Endothelial cell of umbilical vein (primary cell): Measurements from ENCODE around the gene RNGTT. TPM values are rescaled to one million over a fixed set of nuclear protein-coding genes. Genes with fewer than 3 reads are reported as not detected.

ENCODE experiments used
- BruUV-seq: library from RNA; stranded (reverse); fragments of 400-500 nt; replicated peaks from 2 replicates; lab custom pipeline; 2021; lab: Mats Ljungman, UMichigan
- CTCF ChIA-PET: fragments of 300-600, 350-600 bp; sonication (Branson Sonifier 250); formaldehyde crosslinking; loops from one replicate; lab custom pipeline; 2021; ENCODE audit warnings: antibody characterized with exemption, inconsistent platforms; lab: Charles Lee
- POLR2A ChIA-PET: fragments of 300-600, 350-600 bp; sonication (Branson Sonifier 250); formaldehyde crosslinking; loops from one replicate; lab custom pipeline; 2021; ENCODE audit warnings: antibody characterized with exemption, inconsistent platforms; lab: Charles Lee
- DNase-seq: peaks from one replicate; pipeline ENCODE4 v3.0.0-alpha.2; 2011; ENCODE audit warnings: low read depth, low spot score
- FAIRE-seq: peaks from 2 replicates; lab custom pipeline; 2011; peaks lifted over from hg19 to GRCh38; lab: Jason Lieb, UNC
- H2AFZ ChIP-seq: 2 replicates; pipeline ENCODE4 v1.6.0; 2012; ENCODE audit warnings: low read depth, low read length, control low read depth, inconsistent platforms
- H3K27ac ChIP-seq: 2 replicates; pipeline ENCODE4 v1.5.1; 2011; ENCODE audit warnings: low read depth, mild to moderate bottlenecking, control low read depth, low read length, moderate library complexity; ENCODE audit not compliant: insufficient read depth
- H3K27me3 ChIP-seq, 2 experiments: 2 replicates each; pipeline versions ENCODE4 v1.6.0 to v1.6.1; 2011; ENCODE audit warnings: low read length in 2 of 2, mixed read lengths in 1 of 2; ENCODE audit not compliant: control insufficient read depth in 2 of 2, insufficient read depth in 2 of 2
- H3K36me3 ChIP-seq, 2 experiments: 2 replicates in 1 of 2; 3 replicates in 1 of 2; pipeline ENCODE4 v1.5.1; 2011; ENCODE audit warnings: low read length in 2 of 2, mild to moderate bottlenecking in 1 of 2, moderate library complexity in 1 of 2; ENCODE audit not compliant: control insufficient read depth in 2 of 2, insufficient read depth in 2 of 2; ENCODE audit errors: extremely low read depth in 1 of 2
- H3K4me1 ChIP-seq: 3 replicates; pipeline ENCODE4 v1.5.1; 2011; ENCODE audit warnings: mild to moderate bottlenecking, low read length; ENCODE audit not compliant: control insufficient read depth, insufficient read depth; ENCODE audit errors: extremely low read depth
- H3K4me2 ChIP-seq: 2 replicates; pipeline ENCODE4 v1.6.1; 2011; ENCODE audit warnings: low read length, control low read depth, mixed read lengths; ENCODE audit not compliant: insufficient read depth
- H3K4me3 ChIP-seq, 3 experiments: fragments of 200-600 bp in 1 of 3; sonication (generic), shearing (Covaris generic) in 1 of 3; replicated peaks in 1 of 3; 2 replicates each; pipeline ENCODE4 v1.5.1; 2011 to 2016; ENCODE audit warnings: control low read depth in 3 of 3, low read length in 3 of 3, mild to moderate bottlenecking in 2 of 3, inconsistent platforms in 1 of 3, low read depth in 1 of 3, moderate library complexity in 1 of 3; ENCODE audit not compliant: insufficient read depth in 1 of 3
- H3K79me2 ChIP-seq: 2 replicates; pipeline ENCODE4 v1.6.0; 2012; ENCODE audit warnings: low read length, inconsistent platforms; ENCODE audit not compliant: control insufficient read depth, insufficient read depth
- H3K9ac ChIP-seq: replicated peaks from 2 replicates; pipeline ENCODE3; 2011; ENCODE audit warnings: low read length, control low read depth; ENCODE audit not compliant: insufficient read depth; ENCODE audit errors: extremely low read depth
- H3K9me1 ChIP-seq: replicated peaks from 3 replicates; pipeline ENCODE4 v1.6.0; 2011; ENCODE audit warnings: mild to moderate bottlenecking, low read length; ENCODE audit not compliant: control insufficient read depth, insufficient read depth; ENCODE audit errors: extremely low read depth
- H3K9me3 ChIP-seq: replicated peaks from 2 replicates; pipeline ENCODE4 v1.5.1; 2012; ENCODE audit warnings: low read length, inconsistent platforms; ENCODE audit not compliant: control insufficient read depth, insufficient read depth
- H4K20me1 ChIP-seq: replicated peaks from 2 replicates; pipeline ENCODE3; 2011; ENCODE audit warnings: mild to moderate bottlenecking, low read length; ENCODE audit not compliant: control insufficient read depth, insufficient read depth; ENCODE audit errors: extremely low read depth
- EZH2 ChIP-seq: IDR thresholded peaks from 2 replicates; pipeline ENCODE4 v1.6.1; 2012; ENCODE audit warnings: borderline replicate concordance, low read depth, mild to moderate bottlenecking, moderate library complexity, low read length, inconsistent platforms; ENCODE audit not compliant: severe bottlenecking
- FOS ChIP-seq: IDR thresholded peaks from 2 replicates; pipeline ENCODE4 v1.6.1; 2011; ENCODE audit warnings: mild to moderate bottlenecking, low read length, moderate library complexity, borderline replicate concordance; ENCODE audit not compliant: insufficient read depth
- GATA2 ChIP-seq: IDR thresholded peaks from 2 replicates; pipeline ENCODE4 v1.7.0; 2011; ENCODE audit warnings: low read depth, mild to moderate bottlenecking, moderate library complexity, mixed read lengths, low read length; ENCODE audit not compliant: insufficient read length, insufficient read depth
- JUN ChIP-seq: IDR thresholded peaks from 2 replicates; pipeline ENCODE4 v1.6.1; 2011; ENCODE audit warnings: borderline replicate concordance, low read depth; ENCODE audit not compliant: insufficient read length, insufficient read depth
- MYC ChIP-seq: IDR thresholded peaks from one replicate; pipeline ENCODE4 v1.6.1; 2011; ENCODE audit warnings: mild to moderate bottlenecking, low read depth, low read length
- POLR2A ChIP-seq: IDR thresholded peaks from 2 replicates; pipeline ENCODE4 v1.6.1; 2012; ENCODE audit warnings: low read depth, mild to moderate bottlenecking, control low read depth, low read length
- POLR2AphosphoS5 ChIP-seq: IDR thresholded peaks from 2 replicates; pipeline ENCODE4 v1.6.1; 2012; ENCODE audit warnings: low read depth, mild to moderate bottlenecking, control low read depth, low read length, moderate library complexity; ENCODE audit not compliant: insufficient read depth
- dilution Hi-C: fragments of 300-500 bp; cut with MboI; formaldehyde crosslinking; loops from one replicate; pipeline ENCODE4 v1.15.0; 2019; ENCODE audit warnings: low sequenced_read_pairs; ENCODE audit not compliant: extremely low pct_ligation_motif_present
- intact Hi-C: fragments of 100-400 bp; cut with micrococcal nuclease; formaldehyde crosslinking; loops from one replicate; pipeline ENCODE4 v1.10.0; 2022
- polyA plus RNA-seq, 4 experiments: library from polyadenylated mRNA; depleted of rRNA in 3 of 4; stranded (reverse) in 3 of 4; unstranded in 1 of 4; fragments of >200 nt; gene quantifications; 2 replicates each; pipeline versions ENCODE4 v1.2.1 to v1.2.3, GENCODE V29; 2011 to 2012; ENCODE audit warnings: missing spikeins in 1 of 4
- total RNA-seq: library from RNA; stranded (reverse); gene quantifications from 2 replicates; pipeline ENCODE4 v1.2.3, GENCODE V29; 2021
- TF ChIP-seq, protein P1 (sequence below): IDR thresholded peaks from 2 replicates; pipeline ENCODE4 v1.6.1; 2011; ENCODE audit not compliant: insufficient read depth, insufficient read length
- TF ChIP-seq, protein P2 (sequence below), 2 donors: IDR thresholded peaks; 1 replicate in 1 of 2; 2 replicates in 1 of 2; pipeline ENCODE4 v1.5.1; 2011; ENCODE audit warnings: low read length in 2 of 2, mild to moderate bottlenecking in 2 of 2, moderate library complexity in 2 of 2, control low read depth in 1 of 2, inconsistent platforms in 1 of 2, low read depth in 1 of 2; ENCODE audit not compliant: insufficient read depth in 1 of 2; ENCODE audit errors: extremely low read depth in 1 of 2

The RNGTT gene
- total and polyA plus RNA-seq, 2 donors (not counting 3 experiments of a cell fraction or from before 2014, with no cell fraction given): 2.1 to 13.1 TPM

DNA sequence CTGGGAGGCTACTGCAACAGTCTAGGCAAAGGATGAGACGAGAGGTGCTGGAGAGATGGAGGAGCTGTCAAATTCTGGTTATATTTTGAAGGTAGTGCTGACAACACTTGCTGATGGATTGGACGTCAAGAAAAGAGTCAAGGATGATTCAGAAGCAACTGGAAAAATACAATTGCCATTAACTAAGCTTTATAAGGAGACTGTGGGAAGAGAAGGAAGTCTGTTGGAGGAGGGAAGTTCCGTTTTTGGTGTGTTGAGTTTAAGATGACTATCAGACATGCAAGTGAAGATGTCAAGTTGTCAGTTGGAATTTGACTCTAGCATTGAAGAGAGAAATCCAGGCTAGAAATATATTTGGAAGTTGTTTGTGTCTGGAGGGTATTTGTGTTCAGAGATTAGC is 358.1 kb downstream of the RNGTT start:
- no peak overlapping the region for H3K9ac ChIP-seq
- H2AFZ ChIP-seq: no peak overlapping the region
- TF ChIP-seq, protein P1, sequence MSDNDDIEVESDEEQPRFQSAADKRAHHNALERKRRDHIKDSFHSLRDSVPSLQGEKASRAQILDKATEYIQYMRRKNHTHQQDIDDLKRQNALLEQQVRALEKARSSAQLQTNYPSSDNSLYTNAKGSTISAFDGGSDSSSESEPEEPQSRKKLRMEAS: no peak
- no peak for TF ChIP-seq EZH2
- TF ChIP-seq POLR2A: no peak
- TF ChIP-seq GATA2: no peak
- no peak for TF ChIP-seq MYC
- TF ChIP-seq, protein P2, sequence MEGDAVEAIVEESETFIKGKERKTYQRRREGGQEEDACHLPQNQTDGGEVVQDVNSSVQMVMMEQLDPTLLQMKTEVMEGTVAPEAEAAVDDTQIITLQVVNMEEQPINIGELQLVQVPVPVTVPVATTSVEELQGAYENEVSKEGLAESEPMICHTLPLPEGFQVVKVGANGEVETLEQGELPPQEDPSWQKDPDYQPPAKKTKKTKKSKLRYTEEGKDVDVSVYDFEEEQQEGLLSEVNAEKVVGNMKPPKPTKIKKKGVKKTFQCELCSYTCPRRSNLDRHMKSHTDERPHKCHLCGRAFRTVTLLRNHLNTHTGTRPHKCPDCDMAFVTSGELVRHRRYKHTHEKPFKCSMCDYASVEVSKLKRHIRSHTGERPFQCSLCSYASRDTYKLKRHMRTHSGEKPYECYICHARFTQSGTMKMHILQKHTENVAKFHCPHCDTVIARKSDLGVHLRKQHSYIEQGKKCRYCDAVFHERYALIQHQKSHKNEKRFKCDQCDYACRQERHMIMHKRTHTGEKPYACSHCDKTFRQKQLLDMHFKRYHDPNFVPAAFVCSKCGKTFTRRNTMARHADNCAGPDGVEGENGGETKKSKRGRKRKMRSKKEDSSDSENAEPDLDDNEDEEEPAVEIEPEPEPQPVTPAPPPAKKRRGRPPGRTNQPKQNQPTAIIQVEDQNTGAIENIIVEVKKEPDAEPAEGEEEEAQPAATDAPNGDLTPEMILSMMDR (IDR thresholded peaks at IDR 0.05; ENCODE audit: extremely low read depth in 1 of 2, insufficient read depth in 1 of 2, low read depth in 1 of 2, low read length in 2 of 2): no peak
- TF ChIP-seq POLR2AphosphoS5: no peak
- TF ChIP-seq JUN: no peak
- no peak for TF ChIP-seq FOS
- no peak overlapping the region for H3K4me2 ChIP-seq
- no peaks in the 10 kb centered on the region for H4K20me1 ChIP-seq
- H3K4me1 ChIP-seq: no peaks in the 10 kb centered on the region
- intact Hi-C loops: no loop called here
- H3K9me3 ChIP-seq: no peaks in the 10 kb centered on the region
- BruUV-seq: no TSS peak
- no peaks in the 10 kb centered on the region for H3K36me3 ChIP-seq
- FAIRE-seq (no peak), DNase-seq (no peak)
- no peak overlapping the region for H3K4me3 ChIP-seq
- H3K9me1 ChIP-seq: no peaks in the 10 kb centered on the region
- H3K79me2 ChIP-seq: no peaks in the 10 kb centered on the region
- ChIA-PET POLR2A (no interaction called here), CTCF (no interaction called here)
- dilution Hi-C loops: no loop called here
- no peaks in the 10 kb centered on the region for H3K27me3 ChIP-seq
- no peak overlapping the region for H3K27ac ChIP-seq
